SU-DHL-6 (cell line): ENCODE measurements around the gene CLDN6.

Experiments used
- H2AFZ ChIP-seq: fragments of 200-600 bp; sonication (generic); 2 replicates; pipeline ENCODE4 v1.6.1; 2014; ENCODE audit warnings: low read depth, mild to moderate bottlenecking, moderate library complexity, mixed read lengths, antibody characterized with exemption, low read length; ENCODE audit not compliant: severe bottlenecking
- H3F3A ChIP-seq: fragments of 200-600 bp; shearing (Covaris generic); 2 replicates; pipeline ENCODE4 v1.6.0; 2016; ENCODE audit warnings: antibody characterized with exemption, mild to moderate bottlenecking; ENCODE audit not compliant: insufficient read depth
- H3K27ac ChIP-seq: fragments of 200-600 bp; sonication (generic); 2 replicates; pipeline ENCODE4 v1.5.1; 2016; ENCODE audit warnings: low read depth, mild to moderate bottlenecking, low read length, moderate library complexity, mixed read lengths
- H3K27me3 ChIP-seq: fragments of 200-600 bp; sonication (generic), shearing (Covaris generic); 2 replicates; pipeline ENCODE4 v1.6.0; 2014; ENCODE audit warnings: mild to moderate bottlenecking, low read length
- H3K36me3 ChIP-seq: fragments of 200-600 bp; sonication (generic); 2 replicates; pipeline ENCODE4 v1.6.1; 2014; ENCODE audit warnings: mild to moderate bottlenecking, low read length, mixed read lengths
- H3K4me2 ChIP-seq: fragments of 300-600, 200-600 bp; shearing (Covaris generic), sonication (generic); 2 replicates; pipeline ENCODE4 v1.6.0; 2014; ENCODE audit warnings: low read length, low read depth, mild to moderate bottlenecking; ENCODE audit not compliant: poor library complexity, severe bottlenecking
- H3K4me3 ChIP-seq: fragments of 200-600 bp; sonication (generic); 2 replicates; pipeline ENCODE4 v1.5.1; 2014; ENCODE audit warnings: antibody characterized with exemption, low read length, mild to moderate bottlenecking, mixed read lengths; ENCODE audit not compliant: insufficient read depth, poor library complexity, severe bottlenecking
- H3K79me2 ChIP-seq: fragments of 200-600 bp; sonication (generic); 2 replicates; pipeline ENCODE4 v1.6.1; 2014; ENCODE audit warnings: mild to moderate bottlenecking, low read length, moderate library complexity; ENCODE audit not compliant: insufficient read depth
- H3K9ac ChIP-seq: fragments of 200-600 bp; sonication (generic); 2 replicates; pipeline ENCODE4 v1.7.0; 2014; ENCODE audit warnings: mild to moderate bottlenecking, low read length
- H3K9me2 ChIP-seq: fragments of 200-600 bp; sonication (generic); replicated peaks from 2 replicates; pipeline ENCODE4 v1.6.1; 2014; ENCODE audit warnings: low read length; ENCODE audit not compliant: insufficient read depth
- H3K9me3 ChIP-seq: fragments of 200-600 bp; sonication (generic); 2 replicates; pipeline ENCODE4 v1.6.1; 2014; ENCODE audit warnings: low read length, mixed read lengths; ENCODE audit not compliant: insufficient read depth
- H4K20me1 ChIP-seq: fragments of 200-600 bp; sonication (generic); 2 replicates; pipeline ENCODE4 v1.6.1; 2014; ENCODE audit warnings: low read depth, mild to moderate bottlenecking, antibody characterized with exemption, low read length, moderate library complexity, mixed read lengths
- CTCF ChIP-seq: fragments of 200-600 bp; sonication (generic); IDR thresholded peaks from one replicate; pipeline ENCODE4 v1.5.1; 2017; ENCODE audit warnings: antibody characterized with exemption, mild to moderate bottlenecking, low read length, moderate library complexity; ENCODE audit not compliant: insufficient read depth, poor library complexity, severe bottlenecking
- EZH2phosphoT487 ChIP-seq: fragments of 200-600 bp; sonication (generic), shearing (Covaris generic); conservative IDR thresholded peaks from 2 replicates; pipeline ENCODE4 v1.6.1; 2018; ENCODE audit warnings: mild to moderate bottlenecking, antibody characterized with exemption, low read length, moderate library complexity, mixed read lengths

Gene CLDN6

GRCh38 chr16:3065069-3065741 is 47.2 kb upstream of the CLDN6 start, which contains the start of gene IL32:
IL32 (plus strand) TSS chr16:3065640; CDS start chr16:3065812, 172 bp downstream.
- TF ChIP-seq EZH2phosphoT487, result no peak
- no peak for TF ChIP-seq CTCF
- H3K9ac ChIP-seq, result no peak within 1 kb of the TSS
- no peak within 1 kb of the TSS for H3K27ac ChIP-seq
- H3K4me2 ChIP-seq, result no peak within 1 kb of the TSS
- H3F3A ChIP-seq, result 0 out of 2 replicates have a peak, but pooled peaks cover 4% of the 10 kb centered on the region
- no peaks in the 10 kb centered on the region for H3K79me2 ChIP-seq
- no peaks in the 10 kb centered on the region for H4K20me1 ChIP-seq
- H3K9me3 ChIP-seq, result no peaks in the 10 kb centered on the region
- no peaks in the 10 kb centered on the region for H3K27me3 ChIP-seq
- H3K4me3 ChIP-seq, result no peak within 1 kb of the TSS
- H3K36me3 ChIP-seq, result no peaks in the 10 kb centered on the region
- H2AFZ ChIP-seq, result no peak within 1 kb of the TSS
- no peaks in the 10 kb centered on the region for H3K9me2 ChIP-seq

- H3K9me3 ChIP-seq, result no peaks in the 10 kb centered on the region
- TF ChIP-seq CTCF, result no peak
- TF ChIP-seq EZH2phosphoT487, result no peak
- H4K20me1 ChIP-seq, result no peaks in the 10 kb centered on the region
- no peaks in the 10 kb centered on the region for H3K27me3 ChIP-seq
- no peaks in the 10 kb centered on the region for H3K9me2 ChIP-seq
- no peak overlapping the region for H3K4me2 ChIP-seq
- H3K27ac ChIP-seq, result no peak overlapping the region
- no peak overlapping the region for H3K4me3 ChIP-seq
- H3K36me3 ChIP-seq, result no peaks in the 10 kb centered on the region
- H2AFZ ChIP-seq, result no peak overlapping the region
- 0 out of 2 replicates have a peak, but pooled peaks cover 4% of the 10 kb centered on the region for H3F3A ChIP-seq
- H3K79me2 ChIP-seq, result no peaks in the 10 kb centered on the region
- H3K9ac ChIP-seq, result no peak overlapping the region
These were observed 45.8 kb upstream of the CLDN6 start for GRCh38 chr16:3063625-3064386.

- Histone ChIP-seq H3K36me3 (no peaks in the 10 kb centered on the region), H3K9ac (no peak overlapping the region), H3K4me2 (no peak overlapping the region), H3F3A (0 out of 2 replicates have a peak, but pooled peaks cover 4% of the 10 kb centered on the region), H3K4me3 (no peak overlapping the region), H2AFZ (no peak overlapping the region), H3K79me2 (no peaks in the 10 kb centered on the region), H4K20me1 (no peaks in the 10 kb centered on the region), H3K9me3 (no peaks in the 10 kb centered on the region), H3K27ac (no peak overlapping the region), H3K9me2 (no peaks in the 10 kb centered on the region), H3K27me3 (no peaks in the 10 kb centered on the region)
- TF ChIP-seq CTCF (no peak), EZH2phosphoT487 (no peak)
These were observed 44.6 kb upstream of the CLDN6 start for GRCh38 chr16:3062553-3062952.
